ENCODE results near the gene ATG9B.
"Not testable (repeated sequence)": the region's sequence is repeated elsewhere in the genome, so short reads cannot be mapped to it uniquely, and the experiment has no call there.

ATG9B gene

DNA sequence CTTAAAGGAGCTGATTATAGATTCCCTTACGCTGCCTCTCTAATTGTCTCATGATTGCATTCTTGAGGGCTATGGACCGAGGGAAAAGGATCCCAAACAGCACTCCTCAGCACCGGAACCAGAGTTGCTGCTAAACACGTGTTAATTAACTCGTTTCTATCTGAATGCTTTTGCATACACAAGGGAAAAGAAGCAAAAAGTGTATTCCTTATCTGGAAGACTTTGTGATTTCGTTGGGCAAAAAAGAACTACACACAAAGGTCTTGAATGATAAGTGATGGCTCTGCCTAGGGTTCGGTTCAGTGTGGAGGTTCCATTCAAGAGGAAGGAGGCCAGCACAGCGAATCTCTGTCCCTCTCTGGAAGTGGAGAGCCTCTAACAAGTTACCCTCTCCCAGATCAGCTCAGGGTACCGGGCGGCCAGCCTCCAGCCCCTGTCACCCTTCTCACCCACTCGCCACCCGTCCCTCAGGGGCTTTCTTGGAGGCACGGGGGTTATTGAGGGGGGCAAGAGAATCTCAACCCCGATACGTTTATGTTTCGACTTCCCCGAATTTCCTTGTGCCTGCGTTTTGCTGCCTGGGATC lies 34.6 kb upstream of the ATG9B start:
- DNase-seq (ENCODE audit: low read depth) = no peak

DNA sequence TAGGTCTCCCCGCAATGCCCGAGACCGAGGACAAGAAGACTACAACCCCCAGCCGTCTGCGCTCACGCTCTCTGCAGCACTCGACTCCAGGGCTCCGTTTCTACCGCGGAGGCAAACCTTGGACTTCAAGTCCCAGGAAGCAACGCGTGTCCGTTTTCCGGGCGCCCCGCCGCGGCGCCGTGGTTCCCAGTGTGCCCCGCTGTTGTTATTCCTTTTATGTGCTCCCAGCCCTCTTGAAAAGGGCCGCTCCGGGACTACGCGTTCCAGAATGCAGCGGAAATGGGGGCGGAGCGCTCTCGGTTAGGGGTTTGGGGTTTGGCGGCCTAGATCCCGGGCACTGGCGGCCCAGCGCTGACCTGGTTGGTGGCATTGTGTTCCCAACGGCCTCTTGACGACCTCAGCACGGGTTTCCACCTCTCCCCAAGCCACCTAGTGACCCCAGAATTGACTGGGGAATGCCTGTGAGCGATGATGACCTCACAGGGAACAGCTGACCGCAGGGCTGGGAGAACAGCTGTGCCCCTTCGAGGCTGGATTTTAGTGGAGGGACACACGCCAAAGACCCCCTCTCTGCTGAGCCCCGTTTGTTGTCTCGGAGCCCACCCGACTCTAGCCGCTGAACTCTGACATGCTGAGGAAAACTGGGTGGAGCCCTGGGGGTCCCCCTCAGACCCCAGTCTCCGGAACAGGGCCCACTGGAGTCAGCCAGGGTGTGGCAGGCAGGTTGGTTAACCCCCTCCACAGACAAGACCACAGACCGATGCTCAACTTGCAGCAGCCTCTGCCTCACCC lies 33.9 kb upstream of the ATG9B start:
- DNase-seq (ENCODE audit: low read depth) = peak; percentile 93

DNA sequence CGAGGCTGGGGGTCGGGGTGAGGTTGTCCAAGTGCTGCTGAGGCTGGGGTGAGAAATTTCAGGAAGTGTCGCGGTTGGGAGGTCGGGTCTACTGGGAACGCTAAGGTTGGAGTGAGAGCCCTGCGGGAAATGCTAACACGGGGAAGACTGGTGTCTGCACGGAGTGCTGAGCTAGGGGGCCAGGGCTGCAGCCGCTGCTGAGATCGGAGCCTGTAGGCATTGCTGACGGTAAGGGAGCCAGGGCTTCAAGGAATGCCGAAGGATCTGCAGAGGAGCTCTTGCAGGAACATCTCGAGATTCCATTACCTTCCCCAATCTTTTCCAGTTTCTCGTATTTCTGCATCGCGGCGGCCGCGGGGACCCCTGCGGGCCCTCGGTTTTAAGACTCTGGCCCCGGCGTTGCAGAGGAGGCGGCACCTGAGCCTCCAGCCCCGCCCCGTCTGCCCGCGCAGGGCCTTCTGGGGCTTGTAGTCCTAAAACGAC lies 33.3 kb upstream of the ATG9B start, which contains the start of gene CDK5:
Gene CDK5, minus strand, starts transcription at position 392 of the 483 bp plus-strand sequence. Its CDS starts 49 bp downstream, at position 343.
- DNase-seq (ENCODE audit: low read depth) = no peak

DNA sequence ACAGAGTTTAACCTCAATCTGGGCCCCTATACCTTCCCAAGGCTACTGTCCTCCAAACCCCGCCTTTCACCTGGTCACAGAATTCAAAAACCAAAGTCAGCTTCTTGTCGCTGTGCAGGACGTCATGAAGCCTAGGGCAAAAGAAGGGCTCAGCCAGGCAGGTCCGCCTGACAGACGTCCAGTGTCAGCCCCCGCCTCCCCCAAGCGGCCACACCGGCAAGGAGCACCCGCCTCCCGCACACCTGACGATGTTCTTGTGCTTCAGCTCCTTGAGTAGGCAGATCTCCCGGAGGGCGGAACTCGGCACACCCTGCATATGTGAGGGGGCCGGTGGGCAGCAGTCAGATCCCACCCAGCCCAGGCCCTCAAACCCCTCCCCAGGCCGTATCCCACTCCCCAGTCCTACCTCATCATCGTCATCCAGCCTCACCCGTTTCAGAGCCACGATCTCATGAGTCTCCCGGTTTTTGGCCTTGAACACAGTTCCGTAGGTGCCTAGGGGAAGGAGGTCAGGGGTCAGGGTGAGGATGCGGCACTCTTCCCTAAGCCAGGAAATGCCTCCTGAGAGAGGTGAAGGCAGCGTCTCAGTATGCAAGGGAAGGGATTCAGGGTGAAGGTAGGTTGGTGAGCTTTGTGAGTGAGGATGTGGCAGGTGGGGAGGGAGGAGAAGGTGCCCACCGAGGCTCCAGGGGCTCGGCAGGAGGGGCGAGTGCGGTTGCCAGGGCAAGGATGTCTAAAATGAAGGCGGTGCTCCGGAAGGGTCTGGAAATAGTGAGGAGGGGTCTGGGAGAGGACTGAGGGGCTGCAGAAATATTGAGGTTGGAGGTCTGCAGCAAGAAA lies 32.6 kb upstream of the ATG9B start:
- DNase-seq (ENCODE audit: low read depth) = no peak

DNA sequence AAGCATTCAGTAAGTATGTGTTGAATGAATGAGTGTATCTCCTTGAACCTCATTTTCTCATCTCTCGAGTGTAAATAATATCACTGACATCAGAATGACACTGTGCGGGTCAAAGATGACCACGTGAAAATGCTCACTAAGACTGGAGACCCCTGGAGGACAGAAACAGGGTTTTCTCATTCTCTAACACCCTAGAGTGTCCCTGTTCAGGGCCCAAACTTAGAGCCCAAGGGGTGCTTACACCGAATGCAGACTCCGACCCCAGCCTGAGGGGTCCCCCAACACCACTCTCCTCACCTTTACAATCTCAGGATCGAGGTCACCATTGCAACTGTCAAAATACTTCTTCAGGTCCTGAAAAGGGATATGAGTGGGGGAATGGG lies 32.0 kb upstream of the ATG9B start:
- no peak for DNase-seq (ENCODE audit: low read depth)

DNA sequence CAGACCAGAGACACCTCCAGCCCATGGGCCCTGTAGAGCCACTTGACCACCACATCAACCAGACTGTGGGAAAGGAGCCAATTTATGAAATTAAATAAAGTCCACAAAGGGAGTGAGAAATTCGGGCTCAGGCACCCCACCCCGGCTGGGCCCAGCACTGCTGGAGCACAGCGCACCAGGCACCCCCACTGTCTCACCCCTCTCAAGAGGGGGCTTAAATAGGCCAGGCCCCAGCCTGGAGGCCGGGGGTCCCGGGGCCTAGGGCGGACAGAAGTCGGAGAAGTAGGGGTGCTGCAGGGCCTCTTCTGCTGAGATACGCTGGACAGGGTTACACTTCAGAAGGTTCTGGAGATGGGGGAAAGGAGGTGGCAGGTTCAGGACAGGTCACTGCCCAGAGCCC lies 29.5 kb upstream of the ATG9B start:
- DNase-seq (ENCODE audit: low read depth) = no peak

DNA sequence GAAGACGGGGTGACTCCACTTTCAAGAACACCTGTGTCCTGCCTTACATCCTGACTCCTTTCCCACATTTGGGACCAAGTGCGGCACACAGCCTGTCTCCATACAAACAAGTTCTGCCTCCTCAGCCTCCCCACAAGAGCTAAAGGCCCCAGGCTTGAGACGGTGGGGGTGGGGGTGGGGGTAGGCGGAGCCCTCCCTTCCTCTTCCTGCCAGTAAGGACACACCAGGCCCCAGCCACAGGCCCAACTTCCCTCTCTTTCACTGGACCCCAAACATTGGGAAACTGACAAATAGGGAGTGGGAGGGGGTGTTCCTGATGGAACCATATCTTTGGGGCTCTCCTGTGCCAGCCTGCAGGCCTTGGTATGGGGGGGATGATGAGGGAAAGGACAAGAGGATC lies 28.8 kb upstream of the ATG9B start:
- DNase-seq (ENCODE audit: low read depth) = no peak

DNA sequence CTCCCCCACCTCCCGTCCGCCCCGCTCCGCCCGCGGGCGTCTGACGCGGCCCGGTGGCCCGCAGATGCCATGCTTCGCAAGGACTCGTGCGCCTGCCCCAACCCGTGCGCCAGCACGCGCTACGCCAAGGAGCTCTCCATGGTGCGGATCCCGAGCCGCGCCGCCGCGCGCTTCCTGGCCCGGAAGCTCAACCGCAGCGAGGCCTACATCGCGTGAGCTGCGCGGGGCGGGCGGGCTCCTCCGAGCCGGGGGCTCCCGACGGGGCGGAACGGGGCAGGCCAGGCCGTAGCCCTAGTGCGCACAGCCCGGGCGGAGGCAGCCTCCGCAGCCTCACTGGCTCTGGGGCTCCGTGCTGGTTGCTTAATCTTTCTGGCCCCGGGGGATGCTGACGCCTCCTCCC lies 26.8 kb upstream of the ATG9B start:
- peak; percentile 40 for DNase-seq (ENCODE audit: low read depth)

DNA sequence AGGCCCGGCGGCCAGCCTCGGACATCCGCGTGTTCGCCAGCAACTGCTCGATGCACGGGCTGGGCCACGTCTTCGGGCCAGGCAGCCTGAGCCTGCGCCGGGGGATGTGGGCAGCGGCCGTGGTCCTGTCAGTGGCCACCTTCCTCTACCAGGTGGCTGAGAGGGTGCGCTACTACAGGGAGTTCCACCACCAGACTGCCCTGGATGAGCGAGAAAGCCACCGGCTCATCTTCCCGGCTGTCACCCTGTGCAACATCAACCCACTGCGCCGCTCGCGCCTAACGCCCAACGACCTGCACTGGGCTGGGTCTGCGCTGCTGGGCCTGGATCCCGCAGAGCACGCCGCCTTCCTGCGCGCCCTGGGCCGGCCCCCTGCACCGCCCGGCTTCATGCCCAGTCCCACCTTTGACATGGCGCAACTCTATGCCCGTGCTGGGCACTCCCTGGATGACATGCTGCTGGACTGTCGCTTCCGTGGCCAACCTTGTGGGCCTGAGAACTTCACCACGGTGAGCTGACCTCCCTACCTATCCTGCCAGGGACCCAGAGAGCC lies 24.7 kb upstream of the ATG9B start:
- no peak for DNase-seq (ENCODE audit: low read depth)

DNA sequence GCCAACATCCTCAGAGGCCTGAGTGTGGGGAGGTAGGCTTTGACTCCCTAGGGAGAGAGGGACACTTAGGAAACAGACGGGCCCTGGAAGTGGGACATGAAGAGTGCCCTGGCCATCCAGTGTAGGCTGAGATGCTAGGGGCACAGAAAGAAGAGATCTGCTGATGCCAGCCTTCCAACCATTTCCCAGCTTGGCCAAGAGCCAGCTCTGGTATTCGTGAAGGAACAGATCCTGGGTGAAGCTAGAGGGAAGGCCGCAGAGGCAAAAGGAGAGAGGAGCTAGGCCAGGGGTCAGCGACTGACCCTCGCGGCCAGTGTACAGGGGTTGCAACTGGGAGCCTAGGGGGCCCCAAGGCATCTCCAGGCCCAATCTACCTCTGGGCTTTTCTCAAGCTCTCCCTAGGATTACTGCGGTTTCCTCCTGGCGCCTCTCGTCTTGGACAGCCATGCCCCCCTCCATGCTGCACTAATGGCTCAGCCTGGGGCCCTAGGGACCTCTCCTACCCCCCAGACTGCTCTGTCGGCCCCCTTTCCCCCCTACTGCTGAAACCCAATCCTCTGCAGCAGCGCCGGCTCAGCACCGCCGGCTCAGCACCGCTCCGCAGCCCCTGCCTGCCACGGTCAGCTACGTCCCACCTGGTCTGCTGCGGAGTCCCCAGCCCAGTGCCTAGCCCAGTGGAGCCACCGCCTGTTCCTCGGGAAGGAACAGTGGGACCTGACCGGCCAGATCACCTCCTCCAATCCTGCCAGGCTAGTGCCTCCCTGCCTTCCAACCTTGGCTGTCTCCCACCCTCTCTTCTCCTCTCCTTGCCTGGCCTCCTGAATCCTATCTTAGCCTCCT lies 23.9 kb upstream of the ATG9B start, which contains the start of gene ASIC3:
Gene ASIC3, plus strand, starts transcription at position 556 of the 840 bp plus-strand sequence. CDS start 355 bp downstream, outside the sequence.
- DNase-seq (ENCODE audit: low read depth) = no peak

DNA sequence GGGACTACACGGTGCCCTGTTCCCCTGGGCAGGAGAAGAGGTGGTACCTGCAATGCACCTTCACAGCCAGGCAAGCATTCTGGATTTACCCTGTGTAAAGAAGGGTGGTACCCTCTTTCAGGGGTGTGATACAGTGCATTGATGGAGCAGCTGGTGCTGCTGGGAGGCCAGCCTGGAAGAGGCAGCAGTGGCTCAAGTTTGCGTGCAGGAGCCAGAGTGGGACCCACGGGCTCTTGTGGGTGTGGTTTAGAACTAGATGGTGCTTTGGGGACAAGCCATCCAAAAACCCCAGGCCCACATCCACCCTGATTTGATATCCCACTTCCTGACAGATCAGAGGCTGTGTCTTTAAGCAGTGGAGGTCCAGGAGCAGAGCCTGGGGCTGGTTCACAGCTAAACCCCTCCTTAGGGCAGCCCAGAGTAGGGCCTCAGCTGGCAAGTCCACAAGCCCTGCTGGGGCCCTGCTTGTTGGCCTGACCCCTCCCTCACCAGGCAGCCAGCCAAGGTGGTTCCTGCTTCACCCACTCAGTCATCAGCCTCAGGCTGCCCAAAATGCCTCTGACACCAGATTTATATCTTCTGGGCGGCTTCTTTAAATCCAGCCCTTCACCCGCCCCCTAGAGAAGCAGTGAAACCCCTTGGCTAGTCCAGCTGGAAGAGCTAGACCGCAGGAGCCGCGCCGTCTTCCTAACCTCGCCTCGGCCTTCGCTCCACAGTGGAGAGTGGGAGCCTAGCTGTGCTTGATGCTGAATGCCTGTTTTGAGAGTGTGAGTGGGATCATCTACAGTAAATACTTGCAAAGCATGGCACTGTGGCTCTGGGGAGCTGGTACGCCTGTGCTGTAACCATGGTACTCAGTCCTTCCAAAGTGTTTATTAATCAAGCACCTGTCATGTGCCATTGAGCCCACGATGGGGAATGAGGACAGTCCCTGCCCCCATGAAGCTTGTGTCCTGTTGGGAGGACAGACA lies 22.6 kb upstream of the ATG9B start:
- no peak for DNase-seq (ENCODE audit: low read depth)

DNA sequence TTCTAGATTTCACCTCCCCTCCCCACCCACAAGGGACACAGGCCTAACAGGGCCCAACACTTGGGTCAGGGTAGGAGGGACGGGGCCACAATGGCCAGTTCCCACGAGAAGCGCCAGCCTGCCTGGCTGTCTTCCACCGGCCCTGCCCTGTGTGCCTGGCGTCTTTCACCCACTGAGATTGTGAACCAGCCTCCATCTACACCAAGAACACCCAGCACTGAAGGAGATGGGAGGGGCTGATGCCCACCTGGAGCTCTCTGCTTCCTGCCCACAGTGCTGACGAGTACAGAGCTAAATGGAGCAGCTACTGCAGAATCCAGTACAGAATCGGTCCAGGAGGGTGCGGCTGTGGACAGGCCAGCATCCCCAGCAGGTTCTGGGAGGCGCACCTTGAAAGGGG lies 21.7 kb upstream of the ATG9B start:
- DNase-seq (ENCODE audit: low read depth) = no peak

DNA sequence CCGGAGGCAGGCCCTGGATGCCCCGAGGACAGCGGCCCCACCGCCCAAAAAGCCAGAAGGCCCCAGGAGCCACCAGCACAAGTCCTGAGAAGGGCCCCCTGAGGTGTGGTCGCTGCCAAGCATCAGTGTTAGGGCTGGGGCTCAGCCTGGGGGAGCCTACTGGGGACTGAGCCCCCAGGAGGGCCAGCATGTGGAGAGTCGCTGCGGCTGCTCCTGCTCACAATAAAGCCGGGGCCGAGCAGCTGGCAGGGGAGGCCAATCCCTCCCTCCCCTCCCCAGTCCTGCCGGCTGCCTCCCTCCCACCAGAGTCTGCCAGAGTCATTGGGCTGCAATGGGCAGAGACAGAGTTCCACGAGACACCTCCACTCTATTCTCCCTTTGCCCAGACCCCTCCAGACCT lies 21.0 kb upstream of the ATG9B start:
- DNase-seq (ENCODE audit: low read depth) = no peak

DNA sequence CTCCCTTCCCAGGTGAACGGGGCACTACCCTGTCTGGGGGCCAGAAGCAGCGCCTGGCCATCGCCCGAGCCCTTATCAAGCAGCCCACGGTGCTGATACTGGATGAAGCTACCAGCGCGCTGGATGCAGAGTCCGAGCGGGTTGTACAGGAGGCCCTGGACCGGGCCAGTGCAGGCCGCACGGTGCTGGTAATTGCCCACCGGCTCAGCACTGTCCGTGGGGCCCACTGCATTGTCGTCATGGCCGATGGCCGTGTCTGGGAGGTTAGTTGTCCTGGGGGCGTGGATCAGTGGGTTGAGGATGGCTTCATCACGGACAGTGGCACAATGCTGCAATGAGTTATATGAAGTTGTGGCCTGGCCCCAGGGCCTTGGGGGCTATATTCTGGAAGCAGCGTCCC lies 19.7 kb upstream of the ATG9B start:
- DNase-seq (ENCODE audit: low read depth) = no peak

DNA sequence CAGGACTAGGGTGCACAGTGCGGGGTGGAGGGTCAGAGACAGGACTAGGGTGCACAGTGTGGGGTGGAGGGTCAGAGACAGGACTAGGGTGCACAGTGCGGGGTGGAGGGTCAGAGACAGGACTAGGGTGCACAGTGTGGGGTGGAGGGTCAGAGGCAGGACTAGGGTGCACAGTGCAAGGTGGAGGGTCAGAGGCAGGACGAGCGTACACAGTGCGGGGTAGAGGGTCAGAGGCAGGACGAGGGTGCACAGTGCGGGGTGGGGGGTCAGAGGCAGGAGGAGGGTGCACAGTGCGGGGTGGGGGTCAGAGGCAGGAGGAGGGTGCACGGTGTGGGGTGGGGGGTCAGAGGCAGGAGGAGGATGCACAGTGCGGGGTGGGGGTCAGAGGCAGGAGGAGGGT lies 19.2 kb upstream of the ATG9B start:
- not testable (repeated sequence) for DNase-seq (ENCODE audit: low read depth)

DNA sequence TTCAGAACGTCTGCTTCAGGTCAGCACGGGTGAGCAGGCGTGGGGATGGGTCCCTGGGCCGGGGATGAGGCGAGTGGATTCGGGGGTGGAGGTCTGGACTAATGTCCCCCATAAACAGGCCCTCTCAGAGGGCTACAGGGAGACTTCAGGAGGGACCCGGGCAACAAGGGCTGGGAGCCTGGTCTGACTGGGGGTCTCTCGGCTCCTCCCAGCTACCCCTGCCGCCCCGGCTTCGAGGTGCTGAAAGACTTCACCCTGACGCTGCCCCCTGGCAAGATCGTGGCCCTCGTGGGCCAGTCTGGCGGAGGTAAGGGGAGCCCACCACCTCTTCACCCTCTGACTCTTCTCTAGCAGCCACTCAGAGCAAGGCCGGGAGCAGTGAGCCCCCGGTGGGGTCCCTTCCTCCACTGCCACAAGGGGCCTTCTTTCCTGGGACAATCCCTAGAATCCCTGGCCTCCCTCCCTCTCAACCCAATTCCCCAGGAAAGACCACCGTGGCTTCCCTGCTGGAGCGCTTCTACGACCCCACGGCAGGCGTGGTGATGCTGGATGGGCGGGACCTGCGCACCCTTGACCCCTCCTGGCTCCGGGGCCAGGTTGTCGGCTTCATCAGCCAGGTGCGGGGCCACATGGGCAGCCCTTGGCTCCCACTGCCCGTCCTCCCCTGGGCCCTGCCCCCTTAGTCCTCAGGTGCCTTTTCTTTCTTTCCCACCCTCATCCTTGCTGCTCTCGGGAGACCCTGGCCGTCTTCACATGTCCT lies 16.5 kb upstream of the ATG9B start:
- DNase-seq (ENCODE audit: low read depth) = no peak

DNA sequence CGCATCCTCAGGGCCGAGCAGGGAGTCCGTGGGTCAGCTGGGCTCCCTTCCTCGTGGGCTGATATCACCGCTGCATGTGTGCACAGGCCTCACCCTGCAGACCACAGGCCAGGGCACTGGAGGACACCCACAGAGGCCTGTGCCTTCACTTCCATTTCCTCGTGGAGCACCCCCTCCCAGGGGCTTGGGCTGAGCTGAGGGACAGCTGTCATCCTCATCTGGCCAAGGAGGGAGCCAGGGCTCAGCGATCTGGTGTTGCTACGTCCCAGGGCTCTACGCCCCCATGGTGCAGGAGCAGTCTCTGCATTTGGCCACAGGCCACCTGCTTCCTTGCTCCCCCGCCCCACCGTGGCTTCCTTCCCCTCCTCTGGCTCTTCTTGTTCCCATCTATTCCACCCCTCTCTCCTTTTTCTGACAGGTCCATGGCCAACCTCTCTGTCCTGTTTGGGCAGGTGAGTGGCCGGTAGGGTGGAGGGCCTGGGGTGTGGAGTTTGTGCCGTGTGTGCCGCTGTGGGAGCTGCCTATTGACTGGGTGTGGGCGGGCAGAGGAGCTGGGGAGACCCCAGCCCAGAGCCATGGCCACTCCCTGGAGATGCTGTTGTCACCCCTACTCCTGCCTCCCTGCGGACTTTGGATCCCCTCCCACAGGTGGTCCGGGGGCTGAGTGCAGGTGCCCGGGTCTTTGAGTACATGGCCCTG lies 15.7 kb upstream of the ATG9B start:
- DNase-seq (ENCODE audit: low read depth) = no peak

DNA sequence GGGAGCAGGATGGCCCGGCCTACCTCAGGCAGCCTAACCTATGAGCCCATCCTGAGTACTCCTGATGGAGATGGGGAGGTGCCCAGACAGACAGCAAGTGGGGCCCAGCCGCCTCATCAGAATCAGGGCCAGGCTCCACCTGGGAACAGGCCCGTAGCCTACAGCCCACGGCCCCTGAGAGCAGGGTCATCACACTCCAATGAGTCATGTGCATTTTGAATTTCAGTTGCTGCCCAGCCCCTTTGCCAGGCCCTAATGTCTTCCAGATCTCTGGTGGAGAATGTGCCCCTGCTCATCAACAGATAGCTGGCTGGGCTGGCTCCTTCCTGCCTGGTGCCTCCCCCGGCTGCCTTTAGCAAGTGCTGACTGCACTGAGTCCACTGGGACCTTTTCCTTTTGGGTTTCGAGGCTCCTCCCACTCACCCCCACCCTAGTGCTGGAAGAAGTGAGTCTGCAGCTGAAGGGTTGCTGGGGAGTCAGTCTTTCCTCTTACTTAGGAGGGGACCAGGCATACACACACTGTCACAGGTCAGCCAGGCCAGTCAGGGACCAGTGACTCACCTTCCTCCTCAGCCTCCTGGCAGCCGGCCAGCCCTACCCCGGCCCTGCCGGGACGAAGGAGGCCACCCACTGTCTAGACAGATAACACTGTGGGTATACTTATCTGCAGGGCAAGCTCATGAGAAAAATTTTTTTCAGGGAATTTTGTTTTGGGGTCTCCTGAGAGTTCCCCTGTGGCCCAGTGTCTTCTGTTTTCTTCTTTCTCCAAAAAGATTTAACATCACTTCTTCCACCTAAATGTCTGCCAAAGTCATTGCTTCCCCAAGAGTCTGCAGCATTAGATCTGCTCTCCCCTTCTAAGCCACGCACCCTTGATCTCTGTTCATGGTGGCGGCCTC lies 14.9 kb upstream of the ATG9B start:
- DNase-seq (ENCODE audit: low read depth) = peak; percentile 71
